Activated CD4-positive, alpha-beta memory T cell treated with anti-CD3 and anti-CD28 coated beads, Interleukin-2, amount 10 ng/mL, durations not matched to agents 7 days and 5 days (primary cell): Measurements from ENCODE around the gene BLID. TPM values are rescaled to one million over a fixed set of nuclear protein-coding genes. Genes with fewer than 3 reads are reported as not detected.

Source experiments
- CTCF ChIA-PET: fragments of 350-600 bp; sonication (Branson Sonifier 250); formaldehyde crosslinking; loops from one replicate; lab custom pipeline; 2021; ENCODE audit warnings: antibody characterized with exemption, inconsistent platforms; lab: Charles Lee
- POLR2A ChIA-PET: fragments of 350-600 bp; sonication (Branson Sonifier 250); formaldehyde crosslinking; loops from one replicate; lab custom pipeline; 2021; ENCODE audit warnings: antibody characterized with exemption; lab: Charles Lee
- DNase-seq: peaks from one replicate; pipeline ENCODE4 v3.0.0-alpha.2; 2020
- H3K27ac Mint-ChIP-seq: one replicate; pipeline ENCODE4 v1.8.0; 2021; ENCODE audit warnings: mild to moderate bottlenecking, mixed read lengths
- H3K27me3 Mint-ChIP-seq: one replicate; pipeline ENCODE4 v1.8.0; 2021; ENCODE audit warnings: mixed read lengths
- H3K36me3 Mint-ChIP-seq: one replicate; pipeline ENCODE4 v1.8.0; 2021; ENCODE audit warnings: low read depth, mixed read lengths
- H3K4me1 Mint-ChIP-seq: one replicate; pipeline ENCODE4 v1.8.0; 2021; ENCODE audit warnings: mixed read lengths
- H3K4me3 Mint-ChIP-seq: one replicate; pipeline ENCODE4 v1.8.0; 2021; ENCODE audit warnings: mild to moderate bottlenecking, mixed read lengths
- H3K9me3 Mint-ChIP-seq: one replicate; pipeline ENCODE4 v1.8.0; 2021; ENCODE audit warnings: mixed read lengths
- total RNA-seq, 2 experiments: library from RNA; stranded (reverse); gene quantifications; one replicate each; pipeline ENCODE4 v1.2.3, GENCODE V29; 2021

Gene BLID
- total RNA-seq, 2 experiments from 2014 or later, result not detected

DNA sequence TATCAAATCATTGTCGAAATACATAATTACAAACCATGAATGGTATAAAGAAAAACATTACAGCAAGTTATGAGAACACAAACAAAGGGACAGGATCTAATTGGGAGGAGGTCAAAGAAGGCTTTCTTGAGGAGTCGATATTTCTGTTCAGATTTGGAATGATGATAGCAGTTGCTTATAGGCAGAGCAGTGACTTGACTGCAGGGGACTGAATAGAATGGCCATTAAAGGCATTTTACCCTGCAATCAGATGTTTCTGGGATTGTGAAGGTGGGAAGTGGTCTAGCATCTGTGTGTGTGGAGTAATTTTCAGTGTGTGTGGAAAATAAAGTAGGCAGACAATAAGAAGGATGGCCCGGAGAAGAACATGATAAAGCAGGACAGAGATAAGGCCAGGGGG lies 41.0 kb downstream of the BLID start:
- Mint-ChIP-seq H3K27me3 (no peaks in the 10 kb centered on the region), H3K4me3 (no peak overlapping the region), H3K4me1 (no peaks in the 10 kb centered on the region), H3K27ac (no peak overlapping the region), H3K36me3 (no peaks in the 10 kb centered on the region), H3K9me3 (no peaks in the 10 kb centered on the region)
- ChIA-PET POLR2A (no interaction called here), CTCF (no interaction called here)
- DNase-seq, result no peak

- H3K4me3 Mint-ChIP-seq, result no peak overlapping the region
- DNase-seq, result no peak
- no peaks in the 10 kb centered on the region for H3K4me1 Mint-ChIP-seq
- POLR2A ChIA-PET, result no interaction called here
- CTCF ChIA-PET, result no interaction called here
- H3K27ac Mint-ChIP-seq, result no peak overlapping the region
- H3K36me3 Mint-ChIP-seq, result no peaks in the 10 kb centered on the region
- no peaks in the 10 kb centered on the region for H3K27me3 Mint-ChIP-seq
- no peaks in the 10 kb centered on the region for H3K9me3 Mint-ChIP-seq
These were observed 42.0 kb downstream of the BLID start for GRCh38 chr11:122074022-122074421.

GRCh38 chr11:122071709-122072202 lies 44.3 kb downstream of the BLID start:
- CTCF ChIA-PET, result no interaction called here

GRCh38 chr11:122069707-122070360 lies 46.2 kb downstream of the BLID start:
- no peaks in the 10 kb centered on the region for H3K36me3 Mint-ChIP-seq
- no peak for DNase-seq
- H3K27me3 Mint-ChIP-seq, result no peaks in the 10 kb centered on the region
- no peak overlapping the region for H3K4me3 Mint-ChIP-seq
- H3K4me1 Mint-ChIP-seq, result no peaks in the 10 kb centered on the region
- no peak overlapping the region for H3K27ac Mint-ChIP-seq
- ChIA-PET CTCF (no interaction called here), POLR2A (no interaction called here)
- H3K9me3 Mint-ChIP-seq, result no peaks in the 10 kb centered on the region

More at GRCh38 chr11:122071709-122072202, 44.3 kb downstream of the BLID start:
- Mint-ChIP-seq H3K4me1 (no peaks in the 10 kb centered on the region), H3K4me3 (no peak overlapping the region), H3K27me3 (no peaks in the 10 kb centered on the region), H3K9me3 (no peaks in the 10 kb centered on the region), H3K27ac (no peak overlapping the region), H3K36me3 (no peaks in the 10 kb centered on the region)
- POLR2A ChIA-PET, result no interaction called here
- DNase-seq, result no peak

DNA sequence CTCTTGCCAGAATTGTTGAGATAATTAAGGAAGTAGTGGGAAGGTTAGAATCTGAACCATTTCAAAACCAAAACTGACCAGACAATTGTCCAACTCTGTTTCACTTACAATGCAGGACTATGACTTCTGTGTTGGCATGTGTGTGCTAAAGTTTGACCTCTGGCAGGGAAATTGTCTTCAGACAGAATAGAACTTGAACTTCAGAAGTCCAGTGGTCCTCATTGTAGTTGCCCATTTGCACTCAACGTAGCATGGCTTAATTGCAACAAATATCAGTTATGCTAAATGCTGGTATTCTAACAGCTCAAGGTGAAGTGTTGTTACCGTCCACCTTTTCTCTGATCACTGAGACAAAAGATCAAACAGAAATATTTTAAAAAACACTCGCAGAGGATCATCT lies 47.2 kb downstream of the BLID start:
- H3K27me3 Mint-ChIP-seq, result no peaks in the 10 kb centered on the region
- no peak for DNase-seq
- no peak overlapping the region for H3K4me3 Mint-ChIP-seq
- ChIA-PET CTCF (no interaction called here), POLR2A (no interaction called here)
- H3K9me3 Mint-ChIP-seq, result no peaks in the 10 kb centered on the region
- no peaks in the 10 kb centered on the region for H3K4me1 Mint-ChIP-seq
- H3K36me3 Mint-ChIP-seq, result no peaks in the 10 kb centered on the region
- no peak overlapping the region for H3K27ac Mint-ChIP-seq

- H3K27ac Mint-ChIP-seq, result no peak overlapping the region
- H3K27me3 Mint-ChIP-seq, result no peaks in the 10 kb centered on the region
- POLR2A ChIA-PET, result no interaction called here
- H3K4me1 Mint-ChIP-seq, result no peaks in the 10 kb centered on the region
- no peak overlapping the region for H3K4me3 Mint-ChIP-seq
- no peak for DNase-seq
- no peaks in the 10 kb centered on the region for H3K36me3 Mint-ChIP-seq
- CTCF ChIA-PET, result interaction anchor here (1.3 kb wide), 1 partner anchor 873 kb away, joined by 3 read pairs; no protein-coding TSS in a partner anchor
- H3K9me3 Mint-ChIP-seq, result no peaks in the 10 kb centered on the region
These were observed 47.9 kb downstream of the BLID start for GRCh38 chr11:122068141-122068540.
